GM21737 (cell line): ENCODE measurements around the gene SPRY1.

Experiments used
- ATAC-seq: cut with Tn5 transposase; IDR thresholded peaks from one replicate; pipeline ENCODE4 v1.9.1; 2021; ENCODE audit warnings: mild to moderate bottlenecking, moderate library complexity; ENCODE audit not compliant: unreplicated experiment

SPRY1 gene

DNA sequence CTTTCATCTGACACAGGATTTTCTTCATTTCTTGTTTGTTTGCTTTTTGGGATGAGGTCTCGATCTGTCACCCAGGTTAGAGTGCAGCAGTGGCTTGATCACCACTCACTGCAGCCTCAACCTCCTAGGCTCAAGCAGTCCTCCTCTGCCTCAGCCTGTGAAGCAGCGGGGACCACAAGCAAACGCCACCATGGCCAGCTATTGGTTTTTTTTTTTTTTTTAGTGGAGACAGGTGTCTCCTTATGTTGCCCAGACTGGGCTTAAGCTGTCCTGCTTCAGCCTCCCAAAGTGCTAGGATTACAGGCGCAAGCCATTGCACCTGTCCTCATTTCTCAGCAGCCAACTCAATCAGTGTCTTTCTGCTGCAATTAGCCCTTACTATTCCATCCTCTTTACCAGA is 10.3 kb downstream of the SPRY1 start:
- ATAC-seq, result no peak

DNA sequence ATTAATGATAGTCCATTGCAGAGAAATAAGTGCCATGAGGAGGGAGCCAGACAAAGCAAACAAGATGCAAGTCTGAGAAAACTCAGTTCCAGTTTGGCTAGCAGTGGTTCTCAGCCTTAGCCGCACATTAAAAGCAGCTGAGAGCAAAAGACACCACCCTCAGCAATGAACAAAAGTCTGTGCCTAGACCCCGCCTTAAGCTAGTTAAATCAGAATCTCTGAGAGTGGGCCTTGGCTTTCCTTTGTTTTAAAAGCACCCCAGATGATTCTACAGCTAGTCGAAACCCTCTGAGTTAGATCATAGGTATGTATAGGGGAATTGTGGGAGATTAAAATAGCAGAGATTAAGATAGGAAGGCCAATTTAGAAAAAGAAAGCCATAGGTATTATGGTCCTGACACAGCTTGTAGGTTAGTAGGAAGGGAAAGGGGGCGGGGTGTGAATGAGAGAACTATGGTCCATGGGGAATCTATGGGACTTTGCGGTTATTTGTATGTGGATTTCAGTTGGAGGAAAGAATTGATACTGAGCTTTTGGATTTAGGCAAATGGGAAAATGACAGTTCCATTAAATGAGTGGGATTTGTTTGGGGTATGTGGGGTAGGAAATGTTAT is 12.0 kb downstream of the SPRY1 start:
- ATAC-seq, result no peak

DNA sequence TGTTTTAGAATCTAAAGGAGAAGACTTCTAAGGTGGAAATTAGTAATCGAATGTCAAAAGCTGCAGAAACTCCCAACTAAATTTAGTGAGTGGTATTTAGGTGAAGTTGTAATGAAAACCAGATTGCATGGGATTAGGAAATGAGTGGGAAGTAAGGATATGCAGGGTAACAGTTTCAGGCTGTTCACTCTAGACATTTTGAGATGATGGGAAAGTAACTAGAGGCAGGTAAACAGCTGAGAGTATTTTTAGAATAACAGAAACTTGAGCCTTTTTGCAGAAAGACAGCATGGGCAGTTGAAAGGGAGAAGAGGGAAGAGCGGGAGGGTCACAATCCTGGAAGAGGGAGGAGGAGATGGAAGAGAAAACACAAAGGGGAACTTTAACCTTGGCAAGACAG is 12.7 kb downstream of the SPRY1 start:
- no peak for ATAC-seq

DNA sequence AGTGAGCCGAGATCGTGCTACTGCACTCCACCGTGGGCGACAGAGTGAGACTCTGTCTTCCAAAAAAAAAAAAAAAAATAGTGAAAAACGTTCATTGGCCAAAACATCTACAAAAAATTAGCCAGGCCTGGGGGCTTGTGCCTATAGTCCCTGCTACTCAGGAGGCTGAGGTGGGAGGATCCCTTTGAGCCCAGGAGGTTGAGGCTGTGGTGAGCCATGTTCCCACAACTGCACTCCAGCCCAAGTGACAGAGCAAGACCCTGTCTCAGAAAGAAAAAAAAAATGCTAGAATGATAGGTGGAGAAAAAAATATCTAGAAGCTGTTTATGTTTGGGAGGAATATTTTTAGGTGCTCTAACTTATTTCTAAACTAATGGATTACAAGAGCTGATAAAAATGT is 14.9 kb downstream of the SPRY1 start:
- ATAC-seq, result no peak

DNA sequence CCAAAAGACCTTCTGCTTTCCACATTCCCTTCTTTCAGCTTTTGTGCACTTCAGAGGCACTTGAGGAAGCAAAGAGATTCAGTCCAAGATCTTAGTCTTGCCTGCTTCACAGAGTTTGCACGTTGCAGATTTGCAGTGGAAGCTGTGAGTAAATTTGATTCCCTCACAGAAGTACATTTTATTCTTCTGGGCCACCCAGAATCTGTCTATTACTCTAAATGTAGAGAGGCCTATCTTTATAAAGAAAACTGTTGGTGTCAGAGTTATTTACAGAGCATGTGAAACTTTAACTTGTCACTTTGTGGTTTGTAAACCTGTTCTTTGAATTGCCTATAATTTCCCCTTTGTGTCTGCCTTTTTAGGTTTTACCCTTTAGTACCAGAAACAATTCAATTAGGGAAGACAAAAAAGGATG is 15.5 kb downstream of the SPRY1 start:
- ATAC-seq, result peak; percentile 70

DNA sequence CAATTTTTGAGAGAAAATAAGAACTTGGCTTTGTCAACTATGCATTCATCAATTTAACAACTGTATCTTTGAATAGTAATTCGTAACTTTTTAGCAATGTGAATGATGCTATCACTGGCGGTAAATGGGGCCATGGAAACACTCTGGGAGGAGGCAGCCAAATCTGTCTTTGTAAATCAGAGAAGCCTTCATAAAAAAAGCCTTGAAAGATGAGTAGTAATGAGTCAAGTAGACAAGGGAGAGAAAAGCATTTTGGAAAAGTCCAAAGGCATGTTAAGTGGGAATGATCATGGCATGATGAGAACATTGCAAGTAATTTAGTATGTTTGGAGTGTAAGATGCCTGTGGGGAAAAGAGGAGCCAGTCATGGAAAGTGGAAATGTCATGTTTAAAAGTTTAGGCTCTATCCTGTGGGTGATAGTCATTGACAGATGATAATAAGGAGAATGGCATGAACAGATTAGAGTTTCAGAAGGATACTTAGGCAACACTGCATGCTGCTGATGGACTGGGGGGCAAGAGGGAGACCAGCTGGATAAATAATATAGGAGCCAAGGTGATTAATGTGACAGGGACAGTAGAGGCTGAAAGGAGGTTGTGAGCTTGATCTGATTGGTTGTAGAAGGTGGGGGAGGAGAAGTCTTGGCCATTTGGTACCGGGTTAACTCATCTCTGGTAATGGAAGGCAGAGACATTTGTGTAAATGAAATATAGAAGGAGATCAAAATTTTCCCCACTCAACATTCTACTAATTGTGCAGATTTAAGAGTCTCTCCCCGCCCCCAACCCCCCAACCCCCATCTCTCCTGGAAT is 16.3 kb downstream of the SPRY1 start:
- ATAC-seq, result no peak

DNA sequence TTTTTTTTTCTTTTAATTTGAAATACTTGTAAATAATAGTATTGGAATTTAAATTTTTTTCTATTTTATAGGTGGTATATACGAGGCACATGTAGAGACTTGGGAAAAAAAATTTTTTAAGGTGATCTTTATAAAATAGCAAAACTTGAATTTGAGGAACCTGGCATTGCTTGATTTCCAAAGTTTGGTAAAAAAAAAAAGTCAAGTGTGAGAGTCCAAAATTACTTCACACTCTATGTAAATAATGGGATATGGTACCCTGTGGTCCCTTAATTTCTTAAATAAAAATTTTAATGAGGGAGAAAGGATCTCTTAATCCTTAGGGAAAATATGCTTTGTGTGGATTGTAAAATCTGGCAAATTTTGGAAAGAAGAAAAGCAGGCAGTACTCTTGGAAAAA is 19.0 kb downstream of the SPRY1 start:
- ATAC-seq, result no peak

DNA sequence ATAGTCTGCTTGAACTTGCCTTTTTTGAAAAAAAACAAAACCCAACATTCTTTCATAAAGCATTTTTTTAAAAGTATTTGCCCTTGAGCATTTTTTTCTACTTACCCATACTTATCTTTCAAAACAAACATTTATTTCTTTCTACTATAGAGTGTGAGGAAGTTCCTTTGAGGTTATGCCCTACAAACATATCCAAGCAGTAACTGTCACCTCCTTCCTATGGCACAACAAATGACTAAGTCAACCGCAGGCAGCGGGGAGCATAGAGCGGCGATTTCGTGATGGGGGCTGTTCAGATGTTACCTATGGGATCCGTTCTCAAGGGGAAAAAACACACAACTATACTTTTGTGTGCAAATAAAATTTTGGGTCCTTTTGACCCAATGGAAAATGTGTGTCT is 19.4 kb downstream of the SPRY1 start:
- ATAC-seq, result no peak

DNA sequence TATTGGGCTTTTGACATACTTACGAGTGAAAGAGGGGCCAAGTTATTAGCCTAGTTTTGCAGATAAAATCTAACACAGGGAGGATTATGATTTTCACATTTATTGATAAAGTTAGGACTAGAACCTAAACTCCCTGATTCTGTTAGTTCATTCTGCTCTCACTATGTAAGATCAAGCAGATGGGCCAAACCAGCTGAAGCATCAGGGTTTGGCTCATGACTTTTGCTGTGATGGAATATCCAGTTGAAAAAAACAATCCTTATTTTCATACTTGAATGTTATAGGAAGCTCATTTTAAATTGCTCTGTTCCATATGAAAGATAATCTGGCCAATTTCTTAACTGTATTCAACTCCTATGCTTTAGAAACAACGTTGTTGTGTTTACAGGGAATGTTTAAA is 21.2 kb downstream of the SPRY1 start:
- no peak for ATAC-seq

DNA sequence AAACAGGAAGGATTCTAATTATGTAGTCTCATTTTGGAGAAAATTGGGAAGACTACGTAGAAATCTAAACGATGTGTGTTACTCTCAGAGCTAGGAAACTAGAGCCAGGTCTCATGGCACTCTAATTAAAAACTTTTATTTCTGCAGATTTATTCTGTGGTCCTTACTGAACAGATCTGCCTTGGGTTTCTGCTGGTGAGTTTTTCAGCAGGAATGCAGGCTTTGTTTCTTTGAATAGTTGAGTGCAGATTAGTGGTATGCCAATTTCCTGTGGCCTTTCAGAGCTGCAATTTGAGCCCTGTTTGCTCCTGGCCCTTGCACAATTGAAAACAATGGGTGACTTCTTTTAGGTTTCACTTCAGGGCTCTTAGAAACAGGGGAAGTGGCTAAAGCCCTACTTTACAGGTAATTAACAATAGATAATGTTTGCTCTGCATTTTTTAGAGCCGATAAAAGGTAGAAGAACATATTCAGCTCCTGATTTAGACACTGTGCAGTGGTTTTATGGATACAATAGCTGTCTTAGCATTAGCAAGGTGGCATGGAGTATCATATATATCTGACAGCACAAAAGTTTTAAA is 21.8 kb downstream of the SPRY1 start:
- peak; percentile 80 for ATAC-seq

DNA sequence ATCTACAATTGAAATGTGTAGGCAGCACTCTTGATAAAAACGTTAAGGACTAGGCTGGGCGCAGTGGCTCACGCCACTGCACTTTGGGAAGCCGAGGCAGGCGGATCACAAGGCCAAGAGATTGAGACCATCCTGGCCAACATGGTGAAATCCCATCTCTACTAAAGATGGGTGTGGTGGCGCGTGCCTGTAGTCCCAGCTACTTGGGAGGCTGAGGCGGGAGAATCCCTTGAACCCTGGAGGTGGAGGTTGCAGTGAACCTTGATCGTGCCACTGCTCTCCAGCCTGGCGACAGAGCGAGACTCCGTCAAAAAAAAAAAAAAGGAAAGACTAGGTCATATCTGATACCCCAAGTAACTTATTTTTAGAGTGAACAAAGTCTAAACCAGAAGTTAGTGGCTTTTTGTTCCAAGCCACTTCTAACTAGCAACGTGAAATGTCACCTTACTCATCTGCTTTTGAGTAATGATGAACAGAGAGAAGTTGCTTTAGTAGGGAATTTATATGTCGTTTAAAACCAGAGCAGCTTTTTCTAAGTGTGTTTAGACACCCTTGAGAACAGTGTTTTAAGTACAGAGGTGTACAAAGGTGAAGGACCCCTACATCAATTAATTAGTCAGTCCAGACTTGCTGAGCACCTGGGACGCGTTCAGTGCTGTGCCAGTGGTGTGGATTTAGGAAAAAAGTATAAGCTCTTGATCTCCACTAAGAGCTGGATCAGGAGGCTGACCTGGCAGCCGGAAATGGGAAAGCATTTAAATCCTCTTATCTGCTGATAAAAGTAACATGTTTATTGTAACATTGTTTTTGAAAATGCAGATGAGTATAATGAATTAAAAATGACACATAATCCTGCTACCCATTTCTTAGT is 23.5 kb downstream of the SPRY1 start:
- ATAC-seq, result no peak

DNA sequence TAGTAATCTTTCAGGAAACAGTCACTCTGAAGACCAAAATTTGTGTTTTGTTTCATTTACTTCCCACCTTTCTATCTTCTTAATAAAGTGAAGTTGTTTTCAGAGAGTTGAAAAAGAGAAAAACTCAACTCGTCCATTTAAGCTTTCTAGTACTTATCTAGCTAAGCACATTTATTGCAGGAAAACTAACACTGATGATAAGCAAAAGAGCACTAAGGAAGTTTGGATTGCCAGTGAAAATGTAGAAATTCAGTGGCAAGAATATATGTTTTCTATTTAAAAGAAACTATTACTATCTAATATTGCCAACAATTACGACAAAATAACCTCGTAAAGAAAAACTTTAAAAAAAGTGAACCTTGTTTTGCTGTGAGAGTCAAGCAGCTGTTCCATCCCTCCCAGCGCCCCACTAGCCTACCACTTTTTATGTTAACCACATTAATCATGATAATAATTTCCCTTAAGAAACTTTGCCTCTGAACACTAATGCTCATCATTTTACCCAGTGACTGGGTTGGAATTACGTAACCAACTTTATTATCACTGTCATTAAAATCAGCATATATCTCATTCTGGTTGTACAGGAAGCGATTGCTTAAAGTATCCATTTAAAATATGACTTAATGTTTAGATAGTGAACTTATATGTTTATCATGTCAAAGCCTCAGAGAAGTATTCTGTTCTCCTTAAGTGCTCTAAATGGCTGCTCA is 24.8 kb downstream of the SPRY1 start:
- ATAC-seq, result no peak

DNA sequence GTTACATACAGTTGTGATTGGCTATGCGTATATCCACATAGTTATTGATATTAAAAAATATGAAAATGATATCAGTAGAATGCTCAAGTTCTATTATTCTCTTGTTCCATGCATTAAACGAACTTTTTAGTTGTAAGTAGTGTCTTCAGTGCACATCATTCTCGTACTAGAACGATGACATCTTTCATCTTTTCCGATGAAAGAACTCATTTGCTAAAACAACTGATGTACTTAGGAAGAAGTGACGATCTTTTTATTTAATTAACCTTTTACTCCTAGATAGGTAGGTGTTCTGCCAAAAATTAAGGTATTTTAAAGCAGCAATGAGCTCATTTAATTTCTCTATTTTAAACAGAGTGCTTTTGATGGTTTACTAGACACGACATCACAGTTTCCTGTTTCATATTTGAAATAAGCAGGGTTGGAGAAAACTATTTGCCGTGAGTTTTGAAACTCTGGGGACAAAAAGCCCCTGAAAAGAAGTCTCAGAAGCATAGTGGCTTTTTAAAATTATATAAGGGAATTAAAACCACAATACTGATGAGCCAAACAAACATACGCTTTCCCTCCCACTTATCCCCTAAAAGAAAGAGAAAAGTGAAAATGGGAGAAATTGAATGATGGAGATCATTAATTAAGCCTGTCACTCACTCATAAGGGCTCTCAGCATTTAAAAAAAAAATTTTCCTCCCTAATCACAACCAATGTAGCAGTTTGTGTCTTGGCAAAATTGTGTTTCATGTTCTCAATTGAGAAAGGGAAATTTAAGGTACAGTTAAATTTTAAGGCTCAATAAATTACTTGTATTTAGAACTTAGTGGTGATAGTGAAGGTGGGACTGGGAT is 25.6 kb downstream of the SPRY1 start:
- ATAC-seq, result no peak

DNA sequence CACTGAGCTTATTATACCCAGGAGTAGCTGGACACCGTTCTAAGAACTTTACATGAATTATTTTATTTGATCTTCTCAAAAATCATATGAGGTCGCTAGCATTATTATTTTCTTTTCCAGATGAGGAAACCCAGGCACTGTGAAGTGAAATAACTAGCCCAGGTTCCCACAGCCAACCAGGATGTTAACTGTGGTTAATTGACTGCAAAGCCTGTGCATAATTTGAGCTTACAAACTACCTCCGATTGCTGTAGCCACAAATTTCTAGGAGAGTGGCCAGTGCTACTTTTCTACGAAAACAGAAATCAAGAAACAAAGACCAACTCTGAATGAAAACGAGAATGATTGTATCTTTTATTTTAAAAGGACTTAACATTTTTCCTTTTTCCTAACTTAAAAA is 27.2 kb downstream of the SPRY1 start:
- ATAC-seq, result no peak

DNA sequence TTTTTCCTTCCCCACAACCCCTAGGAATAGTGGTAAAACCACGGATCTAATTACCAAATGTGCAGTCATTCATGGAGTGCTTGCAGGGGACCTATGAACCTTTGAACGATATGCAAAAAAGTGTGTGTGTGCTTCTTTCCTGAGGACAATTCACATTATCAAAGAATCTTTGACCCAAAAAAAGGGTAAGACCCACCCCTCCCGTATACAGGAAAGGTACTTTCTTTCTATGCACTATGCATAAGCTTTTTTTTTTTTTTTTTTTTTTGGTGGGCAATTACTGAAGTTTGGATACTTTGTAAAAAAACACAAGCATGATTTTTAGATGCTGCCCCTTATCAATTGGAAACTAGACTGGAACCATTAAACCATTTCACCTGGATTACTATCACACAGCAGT is 31.4 kb downstream of the SPRY1 start:
- ATAC-seq, result no peak

DNA sequence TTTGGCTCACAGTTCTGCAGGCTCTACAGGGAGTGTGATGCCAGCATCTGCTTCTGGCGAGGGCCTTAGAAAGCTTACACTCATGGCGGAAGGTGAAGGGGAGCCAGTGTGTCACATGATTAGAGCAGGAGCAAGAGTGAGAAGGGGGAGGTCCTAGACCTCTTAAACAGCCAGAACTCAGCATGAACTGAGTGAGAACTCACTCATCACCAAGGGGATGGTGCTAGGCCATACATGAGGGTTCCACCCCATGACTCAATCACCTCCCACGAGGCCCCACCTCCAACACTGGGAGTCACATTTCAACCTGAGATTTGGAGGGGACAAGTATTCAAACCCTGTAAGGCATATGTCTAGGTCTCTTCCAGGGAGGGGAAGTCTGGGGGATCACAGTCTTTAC is 33.4 kb downstream of the SPRY1 start:
- no peak for ATAC-seq

DNA sequence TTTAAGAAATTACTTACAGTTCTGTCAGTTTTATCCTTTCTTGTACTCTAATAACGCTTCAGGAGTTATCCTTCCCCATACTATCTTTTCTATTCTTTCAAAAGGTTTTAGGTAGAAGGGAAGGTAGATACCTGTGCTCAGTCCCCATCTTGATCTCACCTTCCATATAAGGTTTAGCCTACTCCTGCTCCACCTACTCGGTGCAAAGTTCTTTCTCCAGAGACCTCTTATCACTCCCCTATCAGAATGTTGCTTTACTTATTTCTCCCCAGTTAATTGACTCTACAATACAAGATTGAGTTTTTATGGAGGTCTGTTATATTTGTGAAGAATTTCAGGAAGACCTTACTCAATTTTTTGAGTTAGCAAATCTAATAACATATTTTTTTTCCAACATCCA is 33.9 kb downstream of the SPRY1 start:
- no peak for ATAC-seq

DNA sequence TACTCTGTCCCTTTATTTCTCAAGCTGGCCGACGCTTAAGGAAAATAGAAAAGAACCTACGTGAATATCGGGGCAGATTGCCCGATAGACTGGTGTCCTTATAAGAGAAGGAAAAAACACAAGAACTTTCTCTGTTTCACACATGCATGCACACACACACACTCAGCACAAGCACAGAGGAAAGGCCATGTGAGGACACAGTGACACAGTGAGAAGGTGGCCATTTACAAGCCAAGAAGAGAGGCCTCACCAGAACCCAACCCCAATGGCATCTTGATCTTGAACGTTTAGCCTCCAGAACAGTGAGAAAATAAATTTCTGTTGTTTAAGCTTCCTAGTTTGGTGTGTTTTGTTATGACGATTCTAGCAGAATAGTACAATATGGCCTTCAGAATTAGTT is 37.0 kb downstream of the SPRY1 start:
- no peak for ATAC-seq

DNA sequence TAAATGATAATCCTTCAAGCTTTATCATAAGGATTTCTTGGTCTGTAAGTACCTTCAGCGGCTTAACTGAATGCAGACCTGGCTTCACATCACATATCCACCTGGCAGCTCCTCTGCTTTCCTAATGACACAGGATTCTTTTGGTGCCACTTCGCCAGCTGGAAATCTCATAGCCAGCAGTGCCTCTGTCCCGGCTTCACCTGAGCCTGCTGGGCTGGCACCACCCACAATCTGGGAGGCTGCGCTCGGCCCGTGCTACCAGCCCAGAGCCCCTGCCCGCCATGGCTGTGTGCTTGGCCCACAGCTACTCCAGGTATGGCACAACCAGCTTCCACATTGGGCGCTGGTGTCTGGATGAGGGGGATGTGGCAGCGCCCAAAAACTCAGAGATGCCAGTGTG is 37.4 kb downstream of the SPRY1 start:
- ATAC-seq, result no peak
